Hematopoietic multipotent progenitor cell treated with erythropoietin and hydrocortisone succinate and interleukin-3 and kit ligand, for 17 days (in vitro differentiated cells): ENCODE data around the gene BOK.

Experiments
- DNase-seq: peaks from one replicate; pipeline ENCODE4 v3.0.0-alpha.2; 2015; ENCODE audit warnings: low spot score

Gene BOK

DNA sequence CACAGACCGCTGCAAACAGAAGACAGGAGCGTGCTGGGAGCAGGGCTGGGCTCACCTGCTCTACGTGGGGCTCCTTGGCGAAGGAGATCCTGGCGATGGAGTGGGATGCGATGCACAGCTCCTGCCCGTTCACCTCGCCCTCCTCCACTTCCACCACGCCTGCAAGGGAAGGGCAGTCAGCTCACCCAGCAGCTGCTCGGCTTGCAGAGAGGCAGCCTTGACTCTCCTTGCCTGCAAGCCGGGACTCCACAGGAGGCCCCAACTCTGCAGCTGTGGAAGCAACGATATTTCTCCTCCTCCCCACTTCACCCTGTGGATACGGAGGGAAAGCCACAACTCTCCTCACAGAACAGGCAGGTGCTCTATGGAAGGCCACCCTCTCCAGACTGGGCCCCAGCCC, 43.3 kb downstream of the BOK start:
- no peak for DNase-seq

DNA sequence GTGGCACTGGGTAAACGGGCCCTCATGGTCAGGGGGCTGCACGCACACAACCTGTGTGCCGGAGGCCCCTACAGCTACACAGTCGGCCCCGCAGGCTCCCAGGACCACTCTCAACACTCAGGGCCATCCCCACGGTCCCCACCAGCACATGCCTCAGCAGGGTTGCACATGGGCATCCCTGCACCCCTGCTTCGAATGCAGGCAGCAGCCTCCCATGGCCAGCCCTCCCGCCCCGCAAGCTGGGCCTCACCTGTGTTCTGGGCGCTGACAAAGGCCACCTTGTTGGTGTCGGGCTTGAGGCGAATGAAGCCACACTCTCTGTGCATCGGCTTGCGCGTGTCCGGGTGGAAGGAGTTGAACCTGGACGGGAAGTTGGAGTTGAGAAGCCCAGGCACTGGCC, 44.2 kb downstream of the BOK start:
- DNase-seq: no peak

DNA sequence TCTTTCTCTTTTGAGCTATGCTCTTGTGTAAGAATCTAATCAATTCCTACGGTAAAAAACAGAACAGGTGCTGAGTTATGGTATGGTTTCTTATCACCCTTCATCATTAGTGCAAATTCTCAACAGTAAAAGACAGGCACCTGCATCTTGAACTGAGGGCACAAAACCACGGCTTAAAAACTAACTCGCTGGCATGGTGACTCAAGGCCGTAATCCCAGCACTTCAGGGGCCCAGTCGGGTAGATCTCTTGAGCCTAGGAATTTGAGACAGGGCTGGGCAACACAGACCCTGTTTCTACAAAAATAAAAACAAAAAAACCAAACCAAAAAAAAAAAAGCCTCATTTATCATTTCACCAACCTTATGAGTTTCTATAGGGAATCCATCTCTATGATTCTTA, 45.1 kb downstream of the BOK start:
- DNase-seq: no peak

DNA sequence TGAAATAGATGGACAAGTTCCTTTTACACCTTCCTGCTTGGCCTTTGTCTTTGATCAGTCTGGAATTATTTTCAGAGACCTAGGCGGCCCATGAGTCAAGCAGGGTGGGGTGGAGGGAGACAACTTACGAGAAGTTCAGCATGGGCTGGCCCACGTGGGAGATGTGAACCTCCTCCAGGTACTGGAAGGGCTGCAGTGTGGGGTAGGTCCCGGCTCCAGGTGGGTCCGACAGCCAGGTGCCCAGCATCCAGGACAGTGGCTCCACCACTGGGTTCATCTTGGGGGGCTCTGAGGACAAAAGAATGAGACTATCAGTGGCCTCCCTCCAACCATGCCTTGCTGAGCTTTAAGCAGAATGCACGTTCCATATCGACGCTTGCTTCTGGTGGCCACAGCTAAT, 47.6 kb downstream of the BOK start:
- DNase-seq: no peak

- DNase-seq: no peak
Measured at GRCh38 chr2:241607162-241607885, 48.8 kb downstream of the BOK start.

GRCh38 chr2:241608881-241609280, 50.3 kb downstream of the BOK start:
- DNase-seq: no peak

- peak; percentile 88 for DNase-seq
Measured at GRCh38 chr2:241609859-241610793, 51.6 kb downstream of the BOK start.

- DNase-seq: no peak
Measured at GRCh38 chr2:241611062-241611461, 52.5 kb downstream of the BOK start.

- no peak for DNase-seq
Measured at GRCh38 chr2:241612156-241613016, 53.8 kb downstream of the BOK start.

DNA sequence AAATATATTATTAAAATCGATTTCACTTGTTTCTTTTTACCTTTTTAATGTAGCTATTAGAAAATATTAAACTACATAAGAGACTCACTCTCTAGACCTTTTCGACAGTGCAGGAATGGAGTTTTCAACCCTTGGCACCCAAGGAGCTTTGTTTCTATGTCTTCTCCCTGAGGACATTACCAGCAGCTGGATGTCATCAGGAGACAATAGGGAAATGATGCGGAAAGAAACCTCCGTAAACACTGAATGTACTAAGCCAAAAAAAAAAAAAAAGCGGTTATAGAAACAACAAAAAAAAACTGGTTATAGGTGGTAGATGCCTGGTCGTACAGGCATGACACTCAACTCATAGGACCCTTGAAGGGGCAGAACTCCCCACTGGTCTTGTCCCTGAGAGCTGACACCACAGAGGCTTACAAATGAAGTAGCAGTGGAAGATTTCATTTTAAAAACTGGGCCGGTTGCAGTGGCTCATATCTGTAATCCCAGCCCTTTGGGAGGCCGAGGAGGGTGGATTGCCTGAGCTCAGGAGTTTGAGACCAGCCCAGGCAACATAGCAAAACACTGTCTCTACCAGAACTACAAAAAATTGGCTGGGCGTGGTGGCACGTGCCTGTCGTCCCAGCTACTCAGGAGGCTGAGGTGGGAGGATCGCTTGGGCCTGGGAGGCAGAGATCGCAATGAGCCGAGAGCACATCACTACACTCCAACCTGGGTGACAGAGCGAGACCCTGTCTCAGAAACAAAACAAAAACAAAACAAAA, 54.7 kb downstream of the BOK start:
- DNase-seq: no peak

DNA sequence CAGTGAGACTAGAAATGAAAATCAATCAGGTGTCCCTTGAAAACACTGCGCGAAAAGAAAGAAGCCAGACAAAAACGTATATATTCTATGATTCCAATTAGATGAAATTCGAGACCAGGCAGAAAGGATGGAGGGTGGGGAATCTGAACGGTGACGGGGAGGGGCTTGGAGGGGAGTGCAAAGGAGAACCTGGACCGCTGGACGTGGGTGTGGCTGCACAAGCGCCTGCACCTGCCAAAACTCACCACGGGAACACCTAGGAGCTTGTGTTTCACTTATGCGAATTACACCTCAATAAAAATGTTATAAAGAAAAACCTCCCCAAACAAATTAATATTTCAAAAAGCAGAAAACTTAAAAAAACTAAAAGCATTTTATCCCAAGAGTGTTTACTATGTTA, 56.5 kb downstream of the BOK start:
- no peak for DNase-seq

DNA sequence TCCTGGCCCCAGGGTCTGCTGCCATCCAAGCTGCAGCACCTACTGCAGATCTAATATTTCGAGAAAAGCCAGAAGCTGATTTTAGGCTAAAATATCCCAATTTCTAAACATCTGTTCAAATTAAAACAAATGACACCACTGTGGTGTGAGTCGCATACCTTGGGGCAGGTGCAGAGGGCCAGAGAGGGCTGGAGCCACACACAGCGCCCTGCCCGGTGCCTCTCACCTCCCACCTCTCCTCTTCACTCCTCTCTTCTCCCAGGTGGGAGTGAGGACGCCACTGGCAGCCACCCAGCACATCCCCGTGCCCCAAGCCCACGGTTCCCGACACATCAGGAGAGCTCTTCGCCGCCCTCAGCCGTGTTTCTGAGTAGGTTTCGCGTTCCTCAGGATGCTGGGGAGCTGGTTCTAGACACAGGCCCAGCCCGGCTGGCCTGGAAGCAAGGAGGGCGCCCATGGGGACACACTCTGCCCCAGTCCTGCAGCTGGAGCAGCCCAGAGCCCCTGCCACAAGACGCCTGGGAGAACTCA, 57.0 kb downstream of the BOK start:
- no peak for DNase-seq

DNA sequence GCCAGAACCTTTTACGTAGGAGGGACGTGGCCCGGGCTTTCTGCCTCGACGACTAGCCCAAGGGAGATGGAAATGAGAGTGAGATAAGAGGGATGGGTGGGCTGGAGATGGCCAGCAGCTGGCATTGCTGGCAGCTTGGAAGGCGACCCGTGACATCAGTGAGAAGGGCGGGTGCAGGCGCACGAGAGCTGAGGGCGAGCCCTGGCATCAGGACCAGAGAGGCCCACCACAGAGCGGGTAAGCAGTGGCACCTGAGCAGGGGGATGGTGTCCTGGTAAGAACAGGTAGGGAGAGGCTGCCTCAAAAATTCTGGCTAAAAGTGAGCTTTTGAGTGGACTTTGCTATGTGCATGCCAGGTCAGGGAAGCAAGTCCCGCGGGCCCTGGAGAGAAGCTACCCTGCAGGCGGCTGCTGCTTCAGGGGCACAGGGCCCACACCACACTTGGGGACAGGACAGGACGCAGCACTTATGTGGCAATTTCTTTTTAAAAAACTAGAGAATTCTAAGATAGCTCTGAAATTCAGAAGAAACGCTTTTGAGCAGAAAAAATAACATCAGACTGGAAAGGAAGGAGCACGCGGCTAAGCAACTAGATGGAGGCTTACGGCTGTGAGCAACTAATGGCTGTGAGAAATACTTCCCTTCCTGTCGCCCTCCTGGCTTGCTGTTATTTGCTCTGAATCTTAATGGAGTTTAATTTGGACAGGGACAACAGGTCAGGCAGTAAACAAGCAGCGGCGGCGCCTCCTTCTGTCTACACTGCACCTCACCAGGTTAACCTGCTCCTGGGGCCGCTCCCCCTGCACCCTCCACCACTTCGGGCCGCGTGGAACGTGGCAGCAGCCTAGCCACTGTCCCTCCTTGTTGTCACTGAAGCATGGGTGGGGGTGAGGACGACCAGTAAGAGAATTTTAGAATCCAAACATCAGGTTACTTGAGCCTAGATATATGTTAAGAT, 57.9 kb downstream of the BOK start:
- no peak for DNase-seq

DNA sequence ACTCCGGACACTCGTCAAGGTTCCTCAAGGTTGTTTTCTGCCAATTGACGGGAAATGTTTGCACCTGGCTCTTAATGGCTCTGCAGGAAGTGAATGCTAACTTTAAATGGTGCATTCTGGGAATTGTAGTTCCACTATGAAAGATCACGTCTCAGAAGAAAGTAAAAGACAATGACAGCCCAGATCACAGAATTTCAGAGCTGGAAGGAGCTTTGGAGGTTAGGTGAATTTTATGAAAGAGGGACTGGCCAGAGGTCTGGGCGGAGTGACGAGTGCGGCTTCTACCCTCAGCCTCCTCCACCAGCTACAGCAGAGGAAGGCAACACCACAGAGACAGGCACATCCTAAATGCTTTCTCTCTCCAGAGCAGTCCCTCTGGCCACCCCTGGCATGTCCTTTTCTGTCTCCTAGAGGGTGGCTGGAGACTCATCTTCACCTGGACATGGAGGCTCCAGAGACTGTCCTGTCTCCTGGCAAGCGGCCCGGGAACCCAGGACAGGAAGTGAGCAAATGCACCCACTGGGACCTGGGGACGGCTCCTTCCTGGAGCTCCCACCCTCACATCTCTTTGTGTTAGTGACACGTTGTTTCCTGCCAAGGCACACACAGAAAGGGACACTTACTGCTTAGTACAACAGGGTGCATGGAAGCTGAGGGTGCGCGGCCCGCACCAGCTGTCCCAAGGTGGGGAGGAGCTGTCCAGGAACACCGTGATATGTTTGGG, 59.0 kb downstream of the BOK start:
- DNase-seq: no peak

GRCh38 chr2:241618296-241618805, 59.8 kb downstream of the BOK start:
- DNase-seq: no peak

- DNase-seq: no peak
Measured at GRCh38 chr2:241618829-241619228, 60.3 kb downstream of the BOK start.

DNA sequence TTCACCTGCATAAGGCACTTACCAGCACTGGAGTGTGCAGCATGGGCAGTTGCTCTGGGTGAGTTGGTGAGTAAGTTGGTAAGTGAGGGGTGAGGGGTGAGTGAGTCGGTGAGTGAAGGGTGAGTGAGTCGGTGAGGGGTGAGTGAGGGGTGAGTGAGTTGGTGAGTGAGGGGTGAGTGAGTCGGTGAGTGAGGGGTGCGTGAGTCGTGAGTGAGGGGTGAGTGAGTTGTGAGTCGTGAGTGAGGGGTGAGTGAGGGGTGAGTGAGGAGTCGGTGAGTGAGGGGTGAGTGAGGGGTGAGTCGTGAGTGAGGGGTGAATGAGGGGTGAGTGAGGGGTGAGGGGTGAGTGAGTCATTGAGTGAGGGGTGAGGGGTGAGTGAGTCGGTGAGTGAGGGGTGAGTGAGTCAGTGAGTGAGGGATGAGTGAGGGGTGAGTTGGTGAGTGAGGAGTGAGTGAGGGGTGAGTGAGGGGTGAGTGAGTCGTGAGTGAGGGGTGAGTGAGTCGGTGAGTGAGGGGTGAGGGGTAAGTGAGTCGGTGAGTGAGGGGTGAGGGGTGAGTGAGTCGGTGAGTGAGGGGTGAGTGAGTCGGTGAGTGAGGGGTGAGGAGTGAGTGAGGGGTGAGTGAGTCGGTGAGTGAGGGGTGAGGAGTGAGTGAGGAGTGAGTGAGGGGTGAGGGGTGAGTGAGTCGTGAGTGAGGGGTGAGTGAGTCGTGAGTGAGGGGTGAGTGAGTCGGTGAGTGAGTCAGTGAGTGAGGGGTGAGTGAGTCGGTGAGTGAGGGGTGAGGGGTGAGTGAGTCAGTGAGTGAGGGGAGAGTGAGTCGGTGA, 61.3 kb downstream of the BOK start:
- no peak for DNase-seq

GRCh38 chr2:241620419-241620769, 61.8 kb downstream of the BOK start:
- DNase-seq: no peak
